ENCODE data around the gene GAL3ST1. TPM values are rescaled to one million over a fixed set of nuclear protein-coding genes. Genes with fewer than 3 reads are reported as not detected.

GAL3ST1 gene
- total and polyA plus RNA-seq, 2 donors (not counting 1 experiment from before 2014, with no cell fraction given), result 0.70 TPM; not detected in 1

- Histone ChIP-seq H3K4me2 (replicated peaks; ENCODE audit: low read depth, low read length, poor library complexity, severe bottlenecking) (no peak overlapping the region), H4K20me1 (ENCODE audit: control insufficient read depth, insufficient read depth, low read length, poor library complexity, severe bottlenecking) (peaks cover 19% of the 10 kb centered on the region), H3K27me3 (replicated peaks in 1 of 4; ENCODE audit: control extremely low read depth in 1 of 4, control insufficient read depth in 3 of 4, insufficient read depth in 4 of 4, low read length in 3 of 4) (no peaks in the 10 kb centered on the region), H3K9me3 (ENCODE audit: control extremely low read depth in 1 of 3, control insufficient read depth in 2 of 3, insufficient read depth in 1 of 3, low read length in 2 of 3) (peaks cover 0 to 8% (median 0%) of the 10 kb centered on the region in 3 donors), H3K79me2 (ENCODE audit: control insufficient read depth, insufficient read depth, low read length) (no peaks in the 10 kb centered on the region), H3K4me3 (ENCODE audit: control extremely low read depth in 1 of 5, extremely low read depth in 1 of 5, insufficient read depth in 1 of 5, low read depth in 2 of 5, low read length in 4 of 5) (no peak overlapping the region), H3K36me3 (replicated peaks in 1 of 2; ENCODE audit: control extremely low read depth in 1 of 2, control insufficient read depth in 1 of 2, extremely low read depth in 1 of 2, insufficient read depth in 2 of 2, low read length in 1 of 2) (peaks cover 0 to 77% of the 10 kb centered on the region in 2 experiments), H3K27ac (ENCODE audit: low read length in 2 of 2) (no peak overlapping the region), H2AFZ (ENCODE audit: insufficient read depth, low read depth, low read length, poor library complexity, severe bottlenecking) (no peak overlapping the region), H3K4me1 (ENCODE audit: control insufficient read depth in 2 of 2, insufficient read depth in 2 of 2, low read length in 2 of 2) (no peaks in the 10 kb centered on the region), H3K9ac (ENCODE audit: low read length) (no peak overlapping the region)
- TF ChIP-seq EZH2 (IDR thresholded peaks at IDR 0.05; ENCODE audit: borderline replicate concordance, insufficient read depth, low read depth, low read length, poor library complexity, severe bottlenecking), result no peak
- TF ChIP-seq CTCF (IDR thresholded peaks at IDR 0.05), result no peak
- Mint-ChIP-seq H3K4me1 (peaks cover 6% of the 10 kb centered on the region), H3K4me3 (no peak overlapping the region), H3K27me3 (no peaks in the 10 kb centered on the region), H3K9me3 (ENCODE audit: insufficient read depth) (no peaks in the 10 kb centered on the region), H3K27ac (no peak overlapping the region)
- DNase-seq (no peak), ATAC-seq (ENCODE audit: low read depth) (no peak)
- ChIA-PET CTCF (no interaction called here), POLR2A (no interaction called here)
- WGBS (ENCODE audit: insufficient coverage), result 95% methylated on average over 12 of the region's 12 CpGs
- intact Hi-C loops (cut with micrococcal nuclease), result no loop called here
Measured at GRCh38 chr22:30578481-30578880, 4.0 kb upstream of the GAL3ST1 start.

GRCh38 chr22:30575859-30576258 is 1.4 kb upstream of the GAL3ST1 start:
- no peak overlapping the region for H3K27ac Mint-ChIP-seq
- no peak for ATAC-seq (ENCODE audit: low read depth)

More at GRCh38 chr22:30575859-30576258, 1.4 kb upstream of the GAL3ST1 start:
- H3K4me3 Mint-ChIP-seq, result no peak overlapping the region
- peaks cover 6% of the 10 kb centered on the region for H3K4me1 Mint-ChIP-seq
- Histone ChIP-seq H3K4me3 (ENCODE audit: control extremely low read depth in 1 of 5, extremely low read depth in 1 of 5, insufficient read depth in 1 of 5, low read depth in 2 of 5, low read length in 4 of 5) (no peak overlapping the region), H3K9me3 (ENCODE audit: control extremely low read depth in 1 of 3, control insufficient read depth in 2 of 3, insufficient read depth in 1 of 3, low read length in 2 of 3) (peaks cover 0 to 8% (median 0%) of the 10 kb centered on the region in 3 donors), H3K27ac (ENCODE audit: low read length in 2 of 2) (no peak overlapping the region), H3K4me1 (ENCODE audit: control insufficient read depth in 2 of 2, insufficient read depth in 2 of 2, low read length in 2 of 2) (no peaks in the 10 kb centered on the region), H3K4me2 (replicated peaks; ENCODE audit: low read depth, low read length, poor library complexity, severe bottlenecking) (no peak overlapping the region), H3K36me3 (replicated peaks in 1 of 2; ENCODE audit: control extremely low read depth in 1 of 2, control insufficient read depth in 1 of 2, extremely low read depth in 1 of 2, insufficient read depth in 2 of 2, low read length in 1 of 2) (peaks cover 0 to 51% of the 10 kb centered on the region in 2 experiments), H4K20me1 (ENCODE audit: control insufficient read depth, insufficient read depth, low read length, poor library complexity, severe bottlenecking) (no peaks in the 10 kb centered on the region), H3K9ac (ENCODE audit: low read length) (no peak overlapping the region), H2AFZ (ENCODE audit: insufficient read depth, low read depth, low read length, poor library complexity, severe bottlenecking) (no peak overlapping the region), H3K27me3 (replicated peaks in 1 of 4; ENCODE audit: control extremely low read depth in 1 of 4, control insufficient read depth in 3 of 4, insufficient read depth in 4 of 4, low read length in 3 of 4) (no peaks in the 10 kb centered on the region), H3K79me2 (ENCODE audit: control insufficient read depth, insufficient read depth, low read length) (no peaks in the 10 kb centered on the region)
- intact Hi-C loops (cut with micrococcal nuclease), result no loop called here
- DNase-seq, result no peak
- no peaks in the 10 kb centered on the region for H3K27me3 Mint-ChIP-seq
- TF ChIP-seq CTCF (IDR thresholded peaks at IDR 0.05) (no peak), EZH2 (IDR thresholded peaks at IDR 0.05; ENCODE audit: borderline replicate concordance, insufficient read depth, low read depth, low read length, poor library complexity, severe bottlenecking) (no peak)
- no peaks in the 10 kb centered on the region for H3K9me3 Mint-ChIP-seq (ENCODE audit: insufficient read depth)
- WGBS (ENCODE audit: insufficient coverage), result 81% methylated on average over 12 of the region's 15 CpGs
- ChIA-PET CTCF (no interaction called here), POLR2A (no interaction called here)

All from B cell (primary cell).